NCI-H82 (cell line): ENCODE measurements around the gene CUL2.
A peak's percentile ranks its signal among the peaks of the same experiment; 100 is the strongest.
"Not testable (repeated sequence)": the region's sequence is repeated elsewhere in the genome, so short reads cannot be mapped to it uniquely, and the experiment has no call there.

Experiments
- DNase-seq: peaks from one replicate; lab custom pipeline; 2025; lab: John Stamatoyannopoulos, UW

CUL2 gene

GRCh38 chr10:35090162-35090954, at the start of gene CUL2:
Gene CUL2, minus strand, starts transcription at chr10:35090341. Its CDS starts 19,024 bp downstream, at chr10:35071317.
- DNase-seq, result peak; percentile 89

GRCh38 chr10:35136263-35136815, 46.2 kb upstream of the CUL2 start:
- DNase-seq, result no peak

- DNase-seq, result no peak
Measured at GRCh38 chr10:35135861-35136260, 45.7 kb upstream of the CUL2 start.

- no peak for DNase-seq
Measured at GRCh38 chr10:35133586-35133985, 43.4 kb upstream of the CUL2 start.

- DNase-seq, result no peak
Measured at GRCh38 chr10:35132727-35133126, 42.6 kb upstream of the CUL2 start.

DNA sequence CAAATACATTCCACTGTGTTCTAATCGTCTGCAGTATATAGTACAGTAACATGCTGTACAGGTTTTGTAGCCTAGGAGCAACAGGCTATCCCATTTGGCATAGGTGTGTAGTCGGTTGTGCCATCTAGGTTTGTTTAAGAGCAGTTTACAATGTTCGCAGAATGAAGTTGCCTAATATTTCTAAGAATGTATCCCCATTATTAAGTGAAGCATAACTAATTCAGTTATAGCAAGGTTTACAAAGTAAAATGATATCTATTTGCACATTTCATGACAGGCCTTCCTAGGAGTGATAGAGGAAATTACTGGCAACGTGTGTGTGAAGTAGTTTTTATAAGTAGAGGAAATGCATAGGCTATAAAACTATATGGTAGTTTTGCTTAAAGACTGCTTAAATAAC, 40.5 kb upstream of the CUL2 start:
- no peak for DNase-seq

DNA sequence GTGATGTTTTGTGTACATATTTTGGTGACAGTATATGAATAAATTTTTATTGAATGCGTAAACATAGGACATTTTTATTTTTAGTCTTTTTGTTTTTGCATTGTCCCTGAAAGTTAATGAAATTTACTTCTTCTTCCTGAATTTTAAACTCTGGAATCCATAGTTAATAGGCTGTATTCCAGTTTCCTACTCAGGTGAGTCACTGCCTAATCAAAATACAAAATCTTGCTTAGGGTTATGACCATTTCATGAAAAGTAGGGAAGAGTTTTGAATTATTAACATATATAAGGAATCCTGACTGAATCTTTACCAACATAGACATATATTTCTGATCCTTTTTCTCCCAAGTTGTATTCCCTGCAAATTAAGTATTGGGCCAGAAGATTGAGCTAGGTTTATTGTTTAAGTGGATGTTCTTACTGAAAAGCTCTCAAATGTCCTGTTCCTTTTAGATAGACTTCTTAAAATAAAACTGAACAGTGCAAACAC, 39.1 kb upstream of the CUL2 start:
- DNase-seq, result no peak

- DNase-seq, result peak; percentile 52
Measured at GRCh38 chr10:35127289-35127891, 37.2 kb upstream of the CUL2 start.

- peak; percentile 99 for DNase-seq
Measured at GRCh38 chr10:35126530-35127288, 36.6 kb upstream of the CUL2 start, which contains the start of gene CREM. Gene CREM, plus strand, starts transcription at chr10:35126846. Its CDS starts 10,990 bp downstream, at chr10:35137836.

DNA sequence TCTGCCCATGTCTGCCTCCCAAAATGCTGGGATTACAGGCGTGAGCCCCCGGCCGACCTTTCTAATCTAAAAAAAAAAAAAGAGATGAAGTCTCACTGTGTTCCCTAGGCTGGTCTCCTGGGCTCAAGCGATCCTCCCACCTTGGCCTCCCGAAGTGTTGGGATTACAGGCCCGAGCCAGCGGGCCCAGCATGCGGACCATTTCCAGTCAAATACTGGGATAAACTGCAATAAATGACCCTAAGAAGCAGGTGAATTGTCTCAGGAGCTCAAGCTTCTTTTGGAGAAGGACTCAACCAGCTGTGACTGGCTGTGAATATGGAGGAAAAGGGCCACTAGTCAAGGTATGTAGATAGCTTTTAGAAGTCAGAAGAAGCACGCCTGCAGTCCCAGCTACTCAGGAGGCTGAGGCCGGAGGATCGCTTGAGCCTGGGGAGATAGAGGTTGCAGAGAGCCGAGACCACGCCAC, 36.0 kb upstream of the CUL2 start:
- no peak for DNase-seq

GRCh38 chr10:35124540-35124939, 34.4 kb upstream of the CUL2 start:
- no peak for DNase-seq

- no peak for DNase-seq
Measured at GRCh38 chr10:35119378-35119777, 29.2 kb upstream of the CUL2 start.

GRCh38 chr10:35112571-35112970, 22.4 kb upstream of the CUL2 start:
- no peak for DNase-seq

DNA sequence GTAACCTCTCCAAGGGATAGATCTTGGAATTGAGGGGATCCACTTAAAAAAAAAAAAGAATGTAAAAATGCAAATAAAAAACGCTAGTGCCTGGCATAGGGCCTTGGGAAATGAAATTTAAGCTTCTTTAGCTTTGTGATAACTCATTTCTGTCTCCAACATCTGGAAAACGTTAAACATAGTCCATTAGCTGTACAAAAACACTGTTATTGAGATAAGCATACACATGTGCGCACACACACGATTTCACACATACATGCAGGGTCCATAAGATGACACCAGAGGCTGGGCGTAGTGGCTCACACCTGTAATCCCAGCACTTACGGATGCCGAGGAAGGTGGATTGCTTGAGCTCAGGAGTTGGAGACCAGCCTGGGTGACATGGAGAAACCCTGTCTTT, 13.7 kb upstream of the CUL2 start:
- no peak for DNase-seq

DNA sequence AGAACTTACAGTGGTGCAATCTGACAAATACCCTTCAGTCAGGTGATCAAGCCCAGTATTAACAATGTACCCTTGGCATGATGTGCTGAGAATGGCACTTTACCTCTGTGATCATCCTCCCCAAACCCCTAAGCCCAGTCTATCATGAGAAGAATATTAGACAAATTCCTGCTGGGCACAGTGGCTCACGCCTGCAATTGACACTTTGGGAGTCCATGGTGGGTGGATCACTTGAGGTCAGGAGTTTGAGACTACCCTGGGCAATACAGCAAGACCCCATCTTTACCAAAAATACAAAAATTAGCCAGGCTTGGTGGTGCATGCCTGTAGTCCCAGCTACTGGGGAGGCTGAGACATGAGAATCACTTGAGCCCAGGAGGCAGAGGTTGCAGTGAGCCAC, 7.4 kb upstream of the CUL2 start:
- DNase-seq, result no peak

DNA sequence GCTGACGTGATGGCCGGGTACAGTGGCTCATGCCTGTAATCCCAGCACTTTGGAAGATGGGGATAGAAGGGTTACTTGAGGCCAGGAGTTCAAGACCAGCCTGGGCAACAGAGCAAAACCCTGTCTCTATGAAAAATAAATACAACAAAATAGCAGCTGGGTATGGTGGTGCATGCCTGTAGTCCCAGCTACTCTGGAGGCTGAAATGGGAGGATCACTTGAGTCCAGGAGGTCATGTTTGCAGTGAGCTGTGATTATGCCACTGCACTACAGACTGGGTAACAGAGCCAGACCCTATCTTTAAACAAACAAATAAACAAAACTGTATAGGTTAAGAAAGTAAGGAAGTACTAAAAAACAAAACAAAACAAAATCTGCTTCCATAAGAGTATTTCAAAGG, 6.2 kb upstream of the CUL2 start:
- no peak for DNase-seq

DNA sequence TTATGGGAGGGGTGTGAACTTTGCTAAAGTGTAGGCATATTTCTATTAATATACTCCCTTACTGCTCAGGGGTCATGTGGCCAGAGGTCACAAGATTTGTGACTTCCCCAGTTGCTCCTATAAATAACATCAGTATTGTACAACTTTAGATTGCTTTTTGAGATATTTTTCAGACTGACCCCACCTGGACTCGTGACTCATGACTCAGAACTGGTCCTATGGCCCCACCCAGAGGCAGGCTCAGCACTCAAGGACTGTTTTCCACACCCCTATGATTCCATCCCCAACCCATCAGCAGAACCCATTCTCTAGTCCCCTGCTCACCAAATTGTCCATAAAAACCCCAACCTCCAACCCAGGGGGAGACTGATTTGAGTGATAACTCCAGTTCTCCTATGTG, 2.7 kb upstream of the CUL2 start:
- no peak for DNase-seq

DNA sequence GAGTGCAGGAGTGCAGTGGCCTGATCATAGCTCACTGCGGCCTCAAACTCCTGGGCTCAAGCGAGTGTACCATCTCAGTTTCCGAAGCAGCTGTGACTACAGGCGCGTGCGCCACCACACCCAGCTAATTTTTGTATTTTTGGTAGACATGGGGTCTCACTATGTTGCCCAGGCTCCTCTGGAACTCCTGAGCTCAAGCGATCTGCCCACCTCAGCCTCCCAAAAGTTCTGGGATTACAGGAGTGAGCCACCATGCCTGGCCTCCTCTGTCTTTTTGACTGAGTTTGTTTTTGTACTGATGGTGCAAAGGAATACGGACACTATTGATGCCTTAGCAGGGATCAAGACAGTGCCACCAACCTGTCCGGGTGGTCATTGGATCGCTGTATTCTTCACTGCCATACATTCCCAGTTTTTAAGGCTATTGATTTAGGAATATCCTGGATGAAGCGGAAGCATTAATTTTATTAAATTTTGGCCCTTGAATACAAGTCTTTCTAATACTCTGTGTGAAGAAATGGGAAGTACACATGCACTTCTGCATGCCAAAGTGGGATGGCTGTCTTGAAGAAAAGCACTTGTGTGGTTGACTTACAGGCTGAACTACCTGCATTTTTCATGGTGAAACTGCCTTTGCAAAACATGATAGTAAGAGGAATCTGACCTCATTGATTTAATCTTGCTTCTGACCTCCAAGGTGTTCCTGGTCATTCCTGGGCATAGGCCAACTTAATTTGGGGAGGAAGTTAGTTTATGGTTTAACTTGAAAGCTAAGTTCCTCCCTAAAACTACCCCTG, 2.1 kb upstream of the CUL2 start:
- DNase-seq, result no peak

DNA sequence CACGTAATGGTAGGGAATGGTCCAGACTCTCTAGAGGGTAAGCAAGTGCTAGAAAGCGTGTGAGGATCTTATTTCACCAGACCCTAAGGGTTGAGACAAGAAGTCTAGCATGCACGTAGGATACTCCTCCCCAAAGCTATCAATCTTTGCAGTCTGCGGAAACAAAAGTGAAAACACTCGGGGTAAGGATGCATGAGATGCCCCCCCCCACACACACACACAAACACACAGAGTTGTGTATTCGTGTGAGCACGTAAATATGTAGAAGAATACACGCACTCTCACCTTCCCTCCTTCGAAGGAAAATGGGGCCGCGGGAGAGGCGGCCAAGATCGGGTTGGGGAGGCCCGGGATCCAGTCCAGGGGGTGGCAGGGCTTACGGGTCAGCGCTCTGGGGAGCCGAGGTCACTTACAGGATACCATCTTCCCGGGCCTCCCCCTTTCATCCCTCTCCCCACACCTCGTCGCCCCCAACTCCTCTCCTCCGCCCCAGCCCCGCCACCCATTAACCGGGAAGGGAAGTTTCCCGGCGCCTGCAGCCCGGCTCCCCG, 455 bp downstream of the CUL2 start:
- DNase-seq, result no peak

DNA sequence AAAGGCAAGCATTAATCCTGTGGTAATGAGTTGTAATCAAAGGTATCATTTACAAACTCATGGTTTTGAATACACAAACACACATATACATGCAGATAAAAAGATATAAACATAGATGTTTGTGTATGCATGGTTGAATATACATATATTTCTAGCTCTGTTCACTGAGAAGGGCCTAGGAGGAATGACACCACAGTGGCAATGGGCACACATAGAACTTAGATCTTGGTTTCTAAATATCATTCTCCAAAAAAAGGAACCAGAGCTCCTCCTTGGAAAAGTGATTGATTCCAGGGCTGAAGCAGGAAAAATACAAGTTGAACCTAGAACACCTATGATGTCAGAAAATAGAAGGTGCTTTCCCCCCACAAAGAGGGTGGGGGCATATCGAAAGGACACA, 6.9 kb downstream of the CUL2 start:
- DNase-seq, result no peak

GRCh38 chr10:35080261-35080660, 9.9 kb downstream of the CUL2 start:
- not testable (repeated sequence) for DNase-seq
